GM19035 (cell line): ENCODE data around the gene TDRD12.

Experiments used
- ATAC-seq: cut with Tn5 transposase; IDR thresholded peaks from one replicate; pipeline ENCODE4 v1.9.1; 2021; ENCODE audit not compliant: unreplicated experiment

TDRD12 gene

GRCh38 chr19:32719611-32720059, at the start of gene TDRD12:
Gene TDRD12, plus strand, starts transcription at chr19:32719767. Its CDS starts 306 bp downstream, at chr19:32720073.
- no peak for ATAC-seq

DNA sequence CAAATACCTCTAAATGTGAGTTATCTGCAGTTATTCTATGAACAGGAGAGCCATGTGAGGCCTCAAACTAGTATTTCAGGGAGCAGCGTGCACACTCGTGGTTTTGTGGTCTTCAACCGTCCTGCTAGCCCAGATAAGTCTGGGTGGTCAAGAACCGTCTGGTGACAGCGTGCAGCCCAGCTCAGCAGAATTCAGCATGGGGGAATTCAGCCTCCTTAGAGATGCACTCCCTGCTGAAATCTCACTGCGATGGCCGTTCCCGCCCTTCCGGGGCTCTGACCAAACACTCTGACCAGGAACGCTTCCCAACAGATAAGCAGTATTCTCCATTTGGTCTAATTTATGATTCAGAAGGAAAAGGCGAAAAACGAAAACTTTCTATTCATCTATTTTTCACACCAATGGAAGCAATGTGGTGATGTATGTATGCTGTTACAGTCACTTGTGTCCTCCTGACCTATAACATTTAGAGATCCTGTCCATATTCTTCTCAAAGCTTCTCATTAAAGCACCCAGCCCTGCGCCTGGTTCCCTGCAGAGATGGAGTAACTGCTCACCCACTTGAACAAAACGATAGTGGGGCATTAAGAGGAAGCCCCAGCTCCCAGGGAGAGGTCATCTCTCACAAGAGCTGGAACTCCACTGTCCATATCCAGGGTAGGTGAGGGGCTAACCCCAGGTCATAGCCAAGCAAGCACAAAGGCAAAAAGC, 47.5 kb upstream of the TDRD12 start:
- ATAC-seq: no peak

DNA sequence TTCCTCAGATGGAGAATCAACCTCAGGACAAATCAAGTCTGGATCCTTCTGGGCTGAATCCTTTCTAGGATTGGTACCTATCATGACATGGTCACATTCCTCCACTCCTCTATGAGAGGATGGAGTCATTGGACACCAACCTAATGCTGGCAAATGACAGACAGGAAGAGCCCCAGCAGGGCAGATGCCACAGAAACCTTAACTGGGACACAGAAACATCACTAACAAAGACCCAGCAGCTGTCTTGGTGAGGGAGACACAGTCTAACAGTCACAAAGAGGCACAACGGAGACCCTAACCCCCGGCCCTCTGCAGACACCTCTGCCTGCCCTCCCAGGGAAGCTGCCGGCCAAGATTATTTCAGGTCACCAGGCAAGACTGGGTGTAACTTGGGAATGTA, 46.7 kb upstream of the TDRD12 start:
- ATAC-seq: no peak

DNA sequence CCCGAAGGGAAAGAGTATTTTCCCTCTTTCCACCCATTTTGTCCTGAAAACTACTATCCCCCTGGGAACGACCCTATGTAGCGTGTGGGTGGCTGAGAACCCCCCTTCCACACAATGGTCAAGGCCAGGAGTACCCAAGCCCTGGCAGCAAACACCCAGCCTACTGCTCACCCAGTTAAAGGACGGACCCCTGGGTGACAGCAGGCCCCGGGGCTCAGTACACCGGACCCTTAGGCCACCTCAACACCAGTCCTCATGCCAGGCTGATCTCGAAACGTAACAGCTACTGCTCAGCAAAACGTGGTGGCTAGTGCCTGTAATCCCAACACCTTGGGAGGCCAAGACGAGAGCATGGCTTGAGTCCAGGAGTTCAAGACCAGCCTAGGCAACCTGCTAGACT, 46.0 kb upstream of the TDRD12 start:
- ATAC-seq: no peak

GRCh38 chr19:32674153-32674930, 45.2 kb upstream of the TDRD12 start:
- no peak for ATAC-seq

DNA sequence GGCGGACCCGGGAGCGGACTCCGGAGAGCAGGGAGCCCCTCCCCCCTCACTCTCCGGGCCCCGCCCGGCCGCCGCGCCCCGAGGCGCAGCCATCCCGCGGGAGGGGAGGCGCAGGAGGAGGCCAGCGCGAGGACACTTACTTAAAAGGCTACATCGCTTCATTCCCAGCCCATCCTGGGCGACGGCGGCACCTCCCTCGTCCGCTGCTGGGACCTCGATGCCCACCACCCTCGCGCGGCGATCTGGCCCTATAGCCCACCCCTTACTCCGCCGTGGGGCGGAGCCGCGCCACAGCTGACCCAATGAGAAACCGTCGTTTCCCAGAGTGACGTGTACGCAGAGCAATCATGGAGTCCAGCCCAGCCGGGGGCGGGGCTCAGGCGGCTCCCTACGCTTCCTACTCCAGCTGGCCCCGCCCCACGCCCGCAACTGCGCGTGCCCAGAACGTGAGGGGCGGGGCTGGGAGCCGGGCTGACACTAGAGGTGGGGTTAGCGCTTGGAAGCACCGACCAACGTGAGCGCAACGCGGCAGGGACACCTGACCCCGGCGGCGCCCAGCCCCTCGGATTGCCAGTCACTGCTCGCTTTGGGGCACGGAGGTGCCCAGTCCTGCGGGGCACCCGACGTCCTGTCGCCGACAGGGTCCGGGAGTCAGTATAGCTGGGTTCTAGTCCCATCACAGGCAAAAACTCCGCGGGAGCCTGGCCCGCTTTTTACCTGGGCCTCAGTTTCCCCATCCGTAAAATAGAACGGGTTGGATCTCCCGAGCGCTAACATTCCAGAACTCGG, 44.4 kb upstream of the TDRD12 start, which contains the start of gene ANKRD27:
Gene ANKRD27, minus strand, starts transcription at position 250 of the 789 bp plus-strand sequence. CDS start 16,165 bp downstream, outside the sequence.
- ATAC-seq: peak; percentile 98

DNA sequence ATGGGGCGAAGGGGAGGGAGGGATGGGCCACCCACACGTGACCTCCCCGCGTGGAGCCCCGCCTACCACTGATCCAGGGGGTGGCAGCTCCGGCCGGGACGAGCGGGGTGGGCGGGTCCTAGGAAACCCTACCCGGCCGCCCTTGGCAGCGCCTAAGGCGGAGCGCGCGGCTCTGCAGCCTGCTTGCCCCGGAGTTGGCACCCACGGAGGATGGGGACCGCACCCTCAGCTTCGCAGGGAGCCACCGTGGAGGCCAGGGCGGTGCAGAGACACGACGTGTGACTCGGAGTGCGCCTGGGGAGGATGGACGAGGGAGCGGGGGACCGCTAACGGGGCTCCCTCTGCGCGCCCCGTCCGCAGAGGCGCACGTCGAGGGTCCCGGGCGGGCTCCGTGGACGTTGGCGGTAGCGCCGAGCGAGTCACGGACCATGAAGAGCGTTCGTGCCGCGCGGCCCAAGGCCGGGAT, 43.8 kb upstream of the TDRD12 start, which contains the start of gene RGS9BP:
Gene RGS9BP, plus strand, starts transcription at position 129 of the 466 bp plus-strand sequence. CDS start 416 bp downstream, outside the sequence.
- no peak for ATAC-seq

DNA sequence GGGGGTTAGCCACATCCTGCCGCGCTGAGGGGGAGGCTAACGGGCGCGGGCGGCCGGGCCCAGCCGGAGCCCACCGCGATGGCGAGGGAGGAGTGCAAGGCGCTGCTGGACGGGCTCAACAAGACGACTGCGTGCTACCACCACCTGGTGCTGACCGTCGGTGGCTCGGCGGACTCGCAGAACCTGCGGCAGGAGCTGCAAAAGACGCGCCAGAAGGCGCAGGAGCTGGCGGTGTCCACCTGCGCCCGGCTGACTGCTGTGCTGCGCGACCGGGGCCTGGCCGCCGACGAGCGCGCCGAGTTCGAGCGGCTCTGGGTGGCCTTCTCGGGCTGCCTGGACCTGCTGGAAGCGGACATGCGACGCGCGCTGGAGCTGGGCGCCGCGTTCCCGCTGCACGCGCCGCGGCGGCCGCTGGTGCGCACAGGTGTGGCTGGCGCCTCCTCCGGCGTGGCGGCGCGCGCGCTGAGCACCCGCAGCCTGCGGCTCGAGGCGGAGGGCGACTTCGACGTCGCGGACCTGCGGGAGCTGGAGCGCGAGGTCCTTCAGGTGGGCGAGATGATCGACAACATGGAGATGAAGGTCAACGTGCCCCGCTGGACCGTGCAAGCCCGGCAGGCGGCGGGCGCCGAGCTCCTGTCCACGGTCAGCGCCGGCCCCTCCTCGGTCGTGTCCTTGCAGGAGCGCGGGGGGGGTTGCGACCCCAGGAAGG, 43.2 kb upstream of the TDRD12 start:
- no peak for ATAC-seq

DNA sequence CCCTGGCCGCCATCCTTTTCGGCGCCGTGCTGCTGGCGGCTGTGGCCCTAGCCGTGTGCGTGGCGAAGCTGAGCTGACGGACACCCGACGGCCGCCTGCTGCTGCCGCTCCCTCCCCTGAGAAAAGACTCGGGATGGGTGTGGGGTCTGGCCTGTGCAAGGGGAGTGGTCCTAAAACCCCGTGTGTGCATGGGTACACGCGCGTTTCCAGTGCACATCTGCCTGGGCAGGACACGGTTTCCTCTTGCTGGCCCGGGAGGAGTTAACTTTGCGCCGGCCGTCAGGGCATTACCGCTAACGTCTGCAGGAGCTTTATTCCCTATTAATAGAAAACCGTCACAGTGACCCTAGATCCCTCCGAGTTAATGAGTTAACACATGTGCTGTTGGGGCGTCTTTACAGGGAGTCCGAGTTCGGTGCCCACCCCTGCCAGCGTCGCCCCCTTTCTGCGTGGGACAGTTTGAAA, 42.6 kb upstream of the TDRD12 start:
- ATAC-seq: no peak

- no peak for ATAC-seq
Measured at GRCh38 chr19:32677657-32678056, 41.9 kb upstream of the TDRD12 start.

GRCh38 chr19:32680986-32681385, 38.6 kb upstream of the TDRD12 start:
- no peak for ATAC-seq

GRCh38 chr19:32682317-32682716, 37.2 kb upstream of the TDRD12 start:
- no peak for ATAC-seq

DNA sequence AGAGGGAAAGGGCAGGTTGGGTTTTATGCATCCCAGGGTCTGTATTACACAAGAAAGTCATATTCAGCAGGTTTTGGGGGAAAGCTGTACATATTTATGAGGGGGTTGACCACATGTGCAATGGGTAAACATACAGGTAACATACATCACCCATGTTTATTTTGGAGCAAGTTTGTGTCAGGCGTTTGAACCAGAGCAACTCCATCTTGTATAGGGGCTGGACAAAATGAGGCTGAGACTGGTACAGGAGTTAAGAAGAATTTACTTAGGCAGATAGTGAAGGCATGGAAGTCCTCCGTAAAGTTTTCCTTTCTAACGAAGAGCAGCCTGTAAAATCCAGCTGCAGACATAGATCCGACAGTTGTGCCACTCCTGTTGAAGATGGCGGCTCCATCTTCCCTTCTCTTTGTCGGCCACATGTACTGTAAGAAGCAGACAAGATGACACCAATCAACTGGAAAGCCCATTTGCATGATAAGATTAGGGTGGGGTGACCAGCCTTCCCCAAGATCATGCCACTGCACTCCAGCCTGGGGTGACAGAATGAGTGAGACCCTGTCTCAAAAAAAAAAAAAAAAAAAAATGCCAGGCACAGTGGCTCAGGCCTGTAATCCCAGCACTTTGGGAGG, 32.6 kb upstream of the TDRD12 start:
- no peak for ATAC-seq

DNA sequence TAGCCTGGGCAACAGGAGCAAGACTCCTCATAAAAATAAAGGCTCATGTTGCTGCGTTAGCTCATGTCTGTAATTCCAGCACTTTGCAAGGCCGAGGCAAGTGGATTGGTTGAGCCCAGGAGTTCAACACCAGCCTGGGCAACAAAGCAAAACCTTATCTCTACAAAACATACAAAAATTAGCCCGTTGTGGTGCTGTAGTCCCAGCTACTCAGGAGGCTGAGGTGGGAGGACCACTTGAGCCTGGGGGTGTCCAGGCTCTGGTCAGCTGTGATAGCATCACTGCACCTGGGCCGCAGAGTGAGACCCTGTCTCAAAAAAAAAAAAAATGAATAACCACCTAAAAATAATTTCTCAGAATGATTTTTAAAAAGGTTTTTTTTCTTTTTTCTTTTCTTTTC, 31.9 kb upstream of the TDRD12 start:
- no peak for ATAC-seq

DNA sequence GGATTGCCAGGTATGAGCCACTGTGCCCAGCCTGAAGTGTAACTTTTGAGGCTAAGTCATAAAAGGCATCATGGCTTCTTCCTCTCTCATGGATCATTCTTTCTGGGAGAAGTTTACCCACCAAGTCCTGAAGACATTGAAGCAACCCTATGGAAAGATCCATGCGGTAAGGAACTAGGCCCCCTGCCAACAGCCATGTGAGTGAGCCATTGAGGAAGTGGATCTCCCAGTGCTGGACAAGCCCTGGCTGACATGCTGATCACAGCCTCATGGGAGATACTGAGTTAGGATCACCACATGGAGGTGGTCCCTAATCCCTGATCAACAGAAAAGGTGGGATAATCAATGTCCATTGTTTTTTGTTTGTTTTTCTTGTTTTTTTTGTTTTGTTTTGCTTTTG, 31.3 kb upstream of the TDRD12 start:
- no peak for ATAC-seq

DNA sequence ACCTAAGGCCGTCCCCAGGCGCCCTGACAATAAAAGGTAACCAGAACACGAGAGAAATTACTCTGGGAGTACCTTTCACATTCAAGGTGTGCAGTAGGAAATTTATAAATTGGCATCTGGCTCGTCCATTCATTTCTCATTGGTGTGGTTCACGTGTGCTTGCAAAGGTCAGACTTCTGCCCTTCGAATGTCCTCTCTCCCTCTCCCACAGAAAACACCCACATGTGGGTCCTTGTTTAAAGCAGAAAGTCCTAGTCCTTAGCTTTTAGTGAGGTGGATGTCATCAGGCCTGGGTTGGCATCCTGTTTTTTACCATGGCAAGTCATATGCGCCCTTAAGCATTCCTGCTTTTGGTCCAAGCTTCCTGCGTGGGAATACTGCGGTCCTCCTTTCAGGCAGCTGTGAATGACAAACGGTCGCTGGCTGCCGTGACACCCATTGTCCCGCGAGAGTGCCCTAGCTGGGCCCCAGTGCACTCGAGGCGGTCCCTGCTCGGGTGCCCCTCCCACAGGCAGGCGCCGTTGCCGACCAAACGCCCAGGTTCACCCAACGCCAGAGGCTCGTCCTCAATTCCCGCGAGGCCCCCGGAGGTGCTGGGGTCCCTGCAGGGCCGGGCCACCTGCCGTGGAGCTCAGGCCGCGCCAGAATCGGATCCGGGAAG, 28.1 kb upstream of the TDRD12 start, which contains the start of gene NUDT19:
Gene NUDT19, plus strand, starts transcription at position 531 of the 661 bp plus-strand sequence. CDS start 140 bp downstream, outside the sequence.
- peak; percentile 86 for ATAC-seq

GRCh38 chr19:32691952-32692726, 27.4 kb upstream of the TDRD12 start:
- peak; percentile 65 for ATAC-seq

DNA sequence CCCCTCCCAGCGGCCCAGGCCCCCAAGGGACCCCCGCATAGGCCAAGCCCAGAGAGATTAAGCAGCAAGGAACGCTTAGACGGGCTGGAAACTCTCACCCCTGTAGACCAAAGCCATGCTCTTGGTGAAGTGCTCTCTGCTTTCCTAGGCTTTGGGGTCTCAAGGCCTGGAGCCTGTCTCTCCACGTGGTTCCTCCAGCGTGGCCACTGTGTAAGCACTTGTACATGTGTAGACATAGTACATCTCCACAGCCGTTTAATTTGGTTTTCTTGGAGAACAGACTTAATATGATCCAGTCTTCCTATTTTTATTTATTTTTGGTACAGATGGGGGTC, 26.9 kb upstream of the TDRD12 start:
- no peak for ATAC-seq
